Gastrocnemius medialis (tissue), 4 donors: Measurements from ENCODE around the gene ADCY9.

Experiments used
- POLR2A ChIP-seq, 2 donors: fragments of 450-650 bp; IDR thresholded peaks; one replicate each; pipeline ENCODE4 v1.6.1; 2017; ENCODE audit warnings: antibody characterized with exemption in 2 of 2, mild to moderate bottlenecking in 2 of 2, moderate library complexity in 2 of 2
- TF ChIP-seq, protein P1 (sequence below), 5 experiments: fragments of 450-650 bp in 3 of 5; fragments of 200-600 bp in 2 of 5; sonication (generic) in 2 of 5; IDR thresholded peaks in 4 of 5; conservative IDR thresholded peaks in 1 of 5; 1 replicate in 4 of 5; 2 replicates in 1 of 5; pipeline ENCODE4 v1.5.1; 2016 to 2019; ENCODE audit warnings: antibody characterized with exemption in 5 of 5, mild to moderate bottlenecking in 3 of 5, moderate library complexity in 3 of 5

DNA sequence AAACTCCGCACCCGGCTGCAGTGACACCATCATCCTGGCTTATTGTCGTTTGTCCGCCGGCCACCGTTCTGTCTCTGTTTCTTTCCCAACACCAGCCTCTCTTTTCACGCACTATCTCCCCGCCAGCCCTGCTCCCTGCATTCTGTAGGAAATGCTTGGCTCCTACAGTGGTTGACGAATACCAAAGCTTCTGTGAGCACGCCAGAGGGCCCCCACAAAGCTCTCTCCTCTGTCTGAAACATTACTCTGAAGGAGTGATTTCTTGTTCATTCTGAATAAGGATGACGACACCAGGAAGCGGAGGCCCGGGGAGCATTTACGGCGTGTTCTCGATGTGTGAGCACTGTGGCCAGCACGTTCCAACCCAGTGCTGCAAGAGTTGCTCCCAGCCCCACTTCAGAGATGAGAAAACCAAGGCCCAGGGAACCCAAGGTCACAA, 58.8 kb downstream of the ADCY9 start:
- TF ChIP-seq, protein P1, sequence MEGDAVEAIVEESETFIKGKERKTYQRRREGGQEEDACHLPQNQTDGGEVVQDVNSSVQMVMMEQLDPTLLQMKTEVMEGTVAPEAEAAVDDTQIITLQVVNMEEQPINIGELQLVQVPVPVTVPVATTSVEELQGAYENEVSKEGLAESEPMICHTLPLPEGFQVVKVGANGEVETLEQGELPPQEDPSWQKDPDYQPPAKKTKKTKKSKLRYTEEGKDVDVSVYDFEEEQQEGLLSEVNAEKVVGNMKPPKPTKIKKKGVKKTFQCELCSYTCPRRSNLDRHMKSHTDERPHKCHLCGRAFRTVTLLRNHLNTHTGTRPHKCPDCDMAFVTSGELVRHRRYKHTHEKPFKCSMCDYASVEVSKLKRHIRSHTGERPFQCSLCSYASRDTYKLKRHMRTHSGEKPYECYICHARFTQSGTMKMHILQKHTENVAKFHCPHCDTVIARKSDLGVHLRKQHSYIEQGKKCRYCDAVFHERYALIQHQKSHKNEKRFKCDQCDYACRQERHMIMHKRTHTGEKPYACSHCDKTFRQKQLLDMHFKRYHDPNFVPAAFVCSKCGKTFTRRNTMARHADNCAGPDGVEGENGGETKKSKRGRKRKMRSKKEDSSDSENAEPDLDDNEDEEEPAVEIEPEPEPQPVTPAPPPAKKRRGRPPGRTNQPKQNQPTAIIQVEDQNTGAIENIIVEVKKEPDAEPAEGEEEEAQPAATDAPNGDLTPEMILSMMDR (IDR thresholded peaks at IDR 0.05 in 4 of 5, conservative IDR thresholded peaks at IDR 0.05 in 1 of 5) = no peak
- TF ChIP-seq POLR2A (IDR thresholded peaks at IDR 0.05) = no peak
